Fibroblast of skin of back (primary cell): ENCODE data around the gene SLC16A5.
"Not testable (repeated sequence)": the region's sequence is repeated elsewhere in the genome, so short reads cannot be mapped to it uniquely, and the experiment has no call there.

Source experiments
- DNase-seq: peaks from one replicate; pipeline ENCODE4 v3.0.0-alpha.2; 2013

The SLC16A5 gene

GRCh38 chr17:75064040-75064439 lies 23.7 kb upstream of the SLC16A5 start:
- DNase-seq, result no peak

DNA sequence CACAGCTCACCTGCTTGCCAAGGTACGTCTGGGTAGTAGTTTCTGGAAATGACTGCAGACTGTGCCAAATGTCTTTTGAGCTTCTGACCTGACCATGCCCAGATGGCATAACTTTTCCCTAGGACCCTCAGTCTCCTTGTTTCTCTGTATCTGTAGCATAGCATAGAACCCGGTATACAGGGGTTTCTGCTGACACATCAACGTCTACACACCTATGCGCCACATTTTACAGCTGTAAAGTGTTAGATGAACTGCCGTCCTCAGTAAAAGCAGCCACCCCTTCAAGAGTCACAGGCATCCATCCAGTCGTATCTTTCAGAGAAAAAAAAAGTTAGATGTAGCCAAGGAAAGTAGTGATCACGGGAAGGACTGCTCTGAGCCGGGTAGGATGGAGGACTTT lies 23.3 kb upstream of the SLC16A5 start:
- DNase-seq, result no peak

GRCh38 chr17:75064867-75065561 lies 22.7 kb upstream of the SLC16A5 start:
- no peak for DNase-seq

GRCh38 chr17:75065562-75066151 lies 22.1 kb upstream of the SLC16A5 start:
- peak; percentile 41 for DNase-seq

GRCh38 chr17:75067856-75068255 lies 19.9 kb upstream of the SLC16A5 start:
- DNase-seq, result no peak

- DNase-seq, result no peak
These were observed 19.0 kb upstream of the SLC16A5 start for GRCh38 chr17:75068750-75069149.

- peak; percentile 30 for DNase-seq
These were observed 18.0 kb upstream of the SLC16A5 start for GRCh38 chr17:75069783-75070182.

DNA sequence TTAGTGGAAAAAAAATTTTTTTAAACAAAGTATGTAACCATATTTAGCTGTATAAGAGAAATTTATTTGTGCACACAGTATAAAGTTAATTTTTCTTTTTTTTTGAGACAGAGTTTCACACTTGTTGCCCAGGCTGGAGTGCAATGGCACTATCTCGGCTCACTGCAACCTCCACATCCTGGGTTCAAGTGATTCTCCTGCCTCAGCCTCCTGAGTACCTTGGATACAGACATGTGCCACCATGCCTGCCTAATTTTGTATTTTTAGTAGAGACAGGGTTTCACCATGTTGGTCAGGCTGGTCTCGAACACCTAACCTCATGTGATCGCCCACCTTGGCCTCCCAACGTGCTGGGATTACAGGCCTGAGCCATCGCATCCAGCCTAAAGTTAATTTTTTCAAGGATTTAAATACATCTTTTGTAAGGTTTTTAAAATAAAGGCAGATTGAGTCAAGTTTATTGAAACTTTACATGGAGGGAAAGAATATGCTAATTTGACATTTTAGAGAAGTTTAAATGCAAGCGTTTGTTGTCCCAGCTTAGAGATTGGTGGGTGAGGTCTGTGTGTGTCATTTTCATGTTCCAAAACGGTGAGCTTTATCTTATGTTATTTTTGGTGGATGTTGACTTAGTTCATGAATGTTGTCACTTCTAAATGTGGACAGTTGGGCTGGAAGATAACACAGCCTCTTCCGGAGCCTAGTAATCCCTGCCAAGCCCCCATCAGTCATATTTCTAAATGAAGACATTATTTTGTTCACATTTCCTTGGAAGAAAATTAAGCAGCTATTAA lies 16.1 kb upstream of the SLC16A5 start:
- not testable (repeated sequence) for DNase-seq

GRCh38 chr17:75072909-75073308 lies 14.8 kb upstream of the SLC16A5 start:
- not testable (repeated sequence) for DNase-seq

GRCh38 chr17:75073618-75074047 lies 14.1 kb upstream of the SLC16A5 start:
- no peak for DNase-seq

DNA sequence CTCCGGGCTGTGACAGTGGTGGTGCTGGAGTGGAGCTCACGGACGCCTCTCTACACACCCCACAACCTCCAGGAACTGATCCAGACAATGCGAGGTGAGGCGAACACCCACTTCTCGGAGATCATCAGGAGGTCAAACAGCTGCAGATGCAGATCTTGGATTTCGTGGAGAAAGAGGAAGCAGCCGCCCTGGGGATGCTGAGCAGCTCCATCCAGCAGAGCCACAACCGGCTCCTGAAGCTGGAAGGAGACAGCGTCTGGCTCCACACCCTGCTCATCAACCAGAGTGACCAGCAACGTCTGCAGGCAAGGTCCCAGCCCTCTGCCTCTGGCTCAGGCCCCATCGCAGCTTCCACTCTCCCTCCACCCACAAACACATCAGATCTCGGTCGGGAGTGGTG lies 13.2 kb upstream of the SLC16A5 start:
- no peak for DNase-seq

DNA sequence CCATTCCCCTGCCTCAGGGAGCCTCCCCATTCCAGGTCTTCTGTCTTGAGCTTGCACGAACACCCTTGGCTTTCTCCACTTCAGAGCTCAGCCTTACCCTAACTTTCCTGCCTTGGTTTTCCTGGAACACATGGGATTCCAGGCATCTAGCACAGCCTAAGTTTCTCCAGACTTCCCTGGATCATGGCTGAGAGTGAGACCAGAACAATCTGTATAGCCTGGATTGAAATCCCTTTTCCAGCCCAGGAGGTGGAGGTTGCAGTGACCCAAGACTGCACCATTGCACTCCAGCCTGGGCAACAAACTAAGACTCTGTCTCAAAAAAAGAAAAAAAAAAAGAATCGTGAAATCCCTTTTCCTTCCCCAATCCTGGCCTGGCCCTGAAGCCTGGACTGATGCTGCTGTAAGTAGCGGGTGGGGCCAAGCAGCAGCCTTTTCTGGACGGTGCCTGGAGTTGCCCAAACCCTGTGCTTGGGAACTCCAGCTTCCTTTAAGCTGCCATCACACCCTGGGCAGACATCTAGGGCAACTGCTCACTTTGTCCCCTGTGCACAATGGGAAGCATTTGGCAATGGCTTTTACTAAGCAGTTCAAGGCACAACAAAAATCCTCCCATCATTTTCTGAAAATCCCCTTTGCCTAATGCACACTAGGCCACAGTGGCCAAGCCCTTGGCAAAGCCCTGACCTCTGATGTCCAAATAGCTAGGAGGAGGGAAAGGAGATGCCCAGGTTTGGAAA lies 12.0 kb upstream of the SLC16A5 start:
- DNase-seq, result no peak

GRCh38 chr17:75077072-75077495 lies 10.7 kb upstream of the SLC16A5 start:
- no peak for DNase-seq

- peak; percentile 40 for DNase-seq
These were observed 10.1 kb upstream of the SLC16A5 start for GRCh38 chr17:75077496-75078283.

DNA sequence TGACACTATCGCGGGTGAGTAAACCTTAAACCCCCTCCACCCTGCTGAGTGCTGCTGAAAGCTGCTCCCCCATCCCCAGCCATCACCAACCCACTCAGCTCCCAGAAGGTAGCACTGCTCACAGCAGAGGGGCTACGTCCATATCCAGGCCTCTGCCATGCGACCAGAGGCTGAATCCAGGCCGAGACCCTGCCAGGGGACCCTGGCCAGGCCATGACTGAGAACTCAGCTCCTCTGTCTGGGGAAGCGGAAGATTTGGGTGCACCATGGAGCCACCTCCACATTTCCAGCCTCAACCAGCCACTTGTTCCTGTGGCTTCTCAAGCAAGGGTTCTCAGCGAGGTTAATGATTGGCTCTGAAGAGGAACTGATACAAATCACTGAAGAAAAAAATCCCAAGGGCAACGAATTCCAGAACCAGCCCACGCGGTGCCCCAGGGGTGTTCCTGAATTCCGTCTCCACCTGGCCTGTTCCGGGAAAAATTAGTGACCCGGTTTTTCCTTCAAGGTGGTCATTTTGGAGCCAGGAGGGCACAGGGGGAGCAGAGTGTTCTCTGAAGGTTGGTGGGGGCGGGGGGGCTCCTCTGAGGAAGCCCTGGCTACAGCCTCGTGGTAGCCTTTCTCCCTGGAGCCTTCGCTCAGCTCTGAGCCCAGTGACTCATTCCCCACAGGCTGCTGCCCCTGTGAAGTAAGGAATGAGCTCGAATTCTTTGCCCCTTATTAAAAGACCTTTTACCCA lies 9.3 kb upstream of the SLC16A5 start:
- peak; percentile 87 for DNase-seq

DNA sequence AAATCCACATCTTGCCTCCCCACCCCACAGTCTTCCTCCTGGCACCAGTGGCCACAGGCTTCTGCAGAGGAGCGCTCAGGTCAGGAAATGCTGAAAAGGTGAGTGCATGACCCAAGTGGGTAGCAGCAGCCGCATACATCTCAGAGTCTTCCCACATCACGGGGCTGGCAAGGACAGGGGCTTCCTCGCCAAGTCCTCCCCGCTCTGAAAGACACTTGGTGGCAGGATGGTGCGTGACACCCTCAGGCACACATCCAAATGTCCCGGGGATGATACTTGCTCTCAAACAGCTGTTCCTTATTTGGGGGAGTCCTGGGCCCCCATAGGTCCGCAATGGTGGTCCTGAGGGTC lies 8.8 kb upstream of the SLC16A5 start:
- no peak for DNase-seq

- DNase-seq, result no peak
These were observed 5.9 kb upstream of the SLC16A5 start for GRCh38 chr17:75081611-75082540.

GRCh38 chr17:75082683-75083082 lies 5.1 kb upstream of the SLC16A5 start:
- DNase-seq, result no peak

- peak; percentile 44 for DNase-seq
These were observed 3.6 kb upstream of the SLC16A5 start for GRCh38 chr17:75084039-75084660.
